DND-41 (cell line): ENCODE data around the gene ARHGAP31.

ENCODE experiments used
- ATAC-seq: fragments of 200-7000 bp; cut with Tn5 transposase; 3 replicates; pipeline ENCODE4 v1.9.1; 2021; ENCODE audit warnings: low read depth; ENCODE audit not compliant: insufficient read depth
- DNase-seq: peaks from one replicate; pipeline ENCODE4 v3.0.0-alpha.2; 2020
- H2AFZ ChIP-seq: 2 replicates; pipeline ENCODE4 v1.6.0; 2012; ENCODE audit warnings: low read depth, low read length
- H3K27ac ChIP-seq: 2 replicates; pipeline ENCODE4 v1.5.1; 2012; ENCODE audit warnings: low read length, inconsistent platforms
- H3K27me3 ChIP-seq: fragments of 200-600 bp; sonication (generic); 2 replicates; pipeline ENCODE4 v1.6.0; 2012; ENCODE audit warnings: low read length, mild to moderate bottlenecking, inconsistent platforms; ENCODE audit not compliant: insufficient read depth, poor library complexity
- H3K36me3 ChIP-seq: 2 replicates; pipeline ENCODE4 v1.5.1; 2012; ENCODE audit warnings: low read length, inconsistent platforms; ENCODE audit not compliant: insufficient read depth
- H3K4me1 ChIP-seq: 2 replicates; pipeline ENCODE4 v1.5.1; 2012; ENCODE audit warnings: mild to moderate bottlenecking, low read length; ENCODE audit not compliant: insufficient read depth
- H3K4me2 ChIP-seq: 2 replicates; pipeline ENCODE4 v1.6.0; 2012; ENCODE audit warnings: mild to moderate bottlenecking, moderate library complexity, low read length, inconsistent platforms; ENCODE audit not compliant: insufficient read depth
- H3K4me3 ChIP-seq, 2 experiments: fragments of 200-600 bp in 1 of 2; shearing (Covaris generic) in 1 of 2; 2 replicates each; pipeline ENCODE4 v1.5.1; 2012 to 2016; ENCODE audit warnings: inconsistent platforms in 2 of 2, low read length in 2 of 2, mild to moderate bottlenecking in 2 of 2, low read depth in 1 of 2, moderate library complexity in 1 of 2
- H3K79me2 ChIP-seq: 2 replicates; pipeline ENCODE4 v1.6.0; 2012; ENCODE audit warnings: low read length, inconsistent platforms; ENCODE audit not compliant: insufficient read depth
- H3K9ac ChIP-seq: 2 replicates; pipeline ENCODE4 v1.6.0; 2012; ENCODE audit warnings: low read depth, mild to moderate bottlenecking, inconsistent platforms, low read length, moderate library complexity
- H3K9me3 ChIP-seq: 2 replicates; pipeline ENCODE4 v1.5.1; 2012; ENCODE audit warnings: low read length, moderate library complexity, mild to moderate bottlenecking, inconsistent platforms; ENCODE audit not compliant: insufficient read depth, severe bottlenecking
- H4K20me1 ChIP-seq: 2 replicates; pipeline ENCODE4 v1.6.0; 2012; ENCODE audit warnings: low read length; ENCODE audit not compliant: insufficient read depth
- CTCF ChIP-seq: IDR thresholded peaks from 2 replicates; pipeline ENCODE4 v1.5.1; 2012; ENCODE audit warnings: borderline replicate concordance, low read length, moderate library complexity, mild to moderate bottlenecking; ENCODE audit not compliant: poor library complexity, severe bottlenecking; ENCODE audit errors: extremely low read depth
- EZH2 ChIP-seq: IDR thresholded peaks from 3 replicates; pipeline ENCODE4 v1.6.1; 2012; ENCODE audit warnings: borderline replicate concordance, low read depth, mild to moderate bottlenecking, moderate library complexity, low read length, inconsistent platforms; ENCODE audit not compliant: severe bottlenecking

The ARHGAP31 gene

GRCh38 chr3:119340014-119340413 lies 45.8 kb downstream of the ARHGAP31 start:
- Histone ChIP-seq H3K36me3 (no peaks in the 10 kb centered on the region), H3K4me3 (no peak overlapping the region)
- no peak for ATAC-seq

GRCh38 chr3:119340446-119340845 lies 46.3 kb downstream of the ARHGAP31 start:
- H3K9me3 ChIP-seq: no peaks in the 10 kb centered on the region
- no peaks in the 10 kb centered on the region for H3K79me2 ChIP-seq
- ATAC-seq (no peak), DNase-seq (no peak)
- no peak overlapping the region for H3K4me3 ChIP-seq
- no peaks in the 10 kb centered on the region for H3K27me3 ChIP-seq
- H3K4me2 ChIP-seq: no peak overlapping the region
- no peaks in the 10 kb centered on the region for H3K4me1 ChIP-seq
- H4K20me1 ChIP-seq: no peaks in the 10 kb centered on the region
- TF ChIP-seq CTCF (no peak), EZH2 (no peak)
- H3K9ac ChIP-seq: no peak overlapping the region
- no peaks in the 10 kb centered on the region for H3K36me3 ChIP-seq
- no peak overlapping the region for H2AFZ ChIP-seq
- H3K27ac ChIP-seq: no peak overlapping the region

More at GRCh38 chr3:119340014-119340413, 45.8 kb downstream of the ARHGAP31 start:
- TF ChIP-seq EZH2 (no peak), CTCF (no peak)
- Histone ChIP-seq H4K20me1 (no peaks in the 10 kb centered on the region), H3K9me3 (no peaks in the 10 kb centered on the region), H2AFZ (no peak overlapping the region), H3K27ac (no peak overlapping the region), H3K4me2 (no peak overlapping the region), H3K9ac (no peak overlapping the region), H3K4me1 (no peaks in the 10 kb centered on the region), H3K79me2 (no peaks in the 10 kb centered on the region), H3K27me3 (no peaks in the 10 kb centered on the region)
- DNase-seq: no peak

- Histone ChIP-seq H3K79me2 (no peaks in the 10 kb centered on the region), H3K27me3 (no peaks in the 10 kb centered on the region), H3K4me3 (no peak overlapping the region), H4K20me1 (no peaks in the 10 kb centered on the region), H3K36me3 (no peaks in the 10 kb centered on the region), H3K9me3 (no peaks in the 10 kb centered on the region), H3K9ac (no peak overlapping the region), H3K27ac (no peak overlapping the region), H3K4me1 (no peaks in the 10 kb centered on the region), H3K4me2 (no peak overlapping the region), H2AFZ (no peak overlapping the region)
- TF ChIP-seq CTCF: no peak
- no peak for TF ChIP-seq EZH2
- ATAC-seq (no peak), DNase-seq (no peak)
Observed at GRCh38 chr3:119342176-119342575, 48.0 kb downstream of the ARHGAP31 start.

- H3K27ac ChIP-seq: no peak overlapping the region
- no peak overlapping the region for H3K4me3 ChIP-seq
- no peak for DNase-seq
- no peak for ATAC-seq
- H3K9ac ChIP-seq: no peak overlapping the region
- no peak overlapping the region for H2AFZ ChIP-seq
- H3K4me2 ChIP-seq: no peak overlapping the region
- H3K79me2 ChIP-seq: no peaks in the 10 kb centered on the region
- no peaks in the 10 kb centered on the region for H3K27me3 ChIP-seq
- H3K4me1 ChIP-seq: no peaks in the 10 kb centered on the region
- no peaks in the 10 kb centered on the region for H4K20me1 ChIP-seq
- TF ChIP-seq CTCF (no peak), EZH2 (no peak)
- no peaks in the 10 kb centered on the region for H3K36me3 ChIP-seq
- H3K9me3 ChIP-seq: no peaks in the 10 kb centered on the region
Observed at GRCh38 chr3:119343719-119344118, 49.5 kb downstream of the ARHGAP31 start.
